ENCODE results near the gene LRP4.

DNA sequence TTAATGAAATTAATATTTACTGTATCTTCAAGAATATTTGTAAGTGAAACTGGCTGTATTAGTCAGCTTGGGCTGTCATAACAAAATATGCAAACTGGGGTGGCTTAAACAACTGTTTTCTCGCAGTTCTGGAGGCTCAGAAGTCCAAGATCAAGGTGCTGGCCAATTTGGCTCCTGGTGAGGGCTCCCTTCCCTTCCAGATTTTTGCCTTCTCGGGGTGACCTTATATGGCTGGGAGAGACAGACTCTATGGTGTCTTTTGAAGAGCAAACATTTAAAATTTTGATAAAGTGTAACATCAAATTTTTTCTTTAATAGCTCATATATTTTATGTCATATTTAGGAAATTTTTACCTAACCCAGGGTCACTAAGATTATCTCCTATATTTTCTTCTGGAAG, 48.4 kb upstream of the LRP4 start:
- no peak for TF ChIP-seq POLR2AphosphoS5 (IDR thresholded peaks at IDR 0.05; ENCODE audit: low read depth, low read length)
- TF ChIP-seq TAF1 (IDR thresholded peaks at IDR 0.05; ENCODE audit: borderline replicate concordance, low read depth, low read length), result no peak

All from GM12892 (cell line).